Measurements from ENCODE around the gene PCSK5.

The PCSK5 gene

GRCh38 chr9:75903785-75904360, 13.4 kb downstream of the PCSK5 start:
- Histone ChIP-seq H3K4me3 (ENCODE audit: low read length) (no peak overlapping the region), H3K9me3 (ENCODE audit: control insufficient read depth, insufficient read depth, low read length) (no peaks in the 10 kb centered on the region), H3K27me3 (ENCODE audit: control insufficient read depth, insufficient read depth, low read length) (no peaks in the 10 kb centered on the region), H3K4me1 (ENCODE audit: control insufficient read depth, insufficient read depth, low read length) (no peaks in the 10 kb centered on the region; the same call in 1 of the 2 replicates), H3K36me3 (ENCODE audit: control insufficient read depth, insufficient read depth, low read length) (no peaks in the 10 kb centered on the region), H3K27ac (ENCODE audit: low read length) (no peak overlapping the region)
- DNase-seq (ENCODE audit: low read depth, low spot score), result no peak
- no CpG with 5 or more reads among the region's 5 CpGs for WGBS (ENCODE audit: insufficient coverage, insufficient read length)

- Histone ChIP-seq H3K4me1 (ENCODE audit: control insufficient read depth, insufficient read depth, low read length) (no peaks in the 10 kb centered on the region; the same call in 1 of the 2 replicates), H3K27me3 (ENCODE audit: control insufficient read depth, insufficient read depth, low read length) (no peaks in the 10 kb centered on the region), H3K9me3 (ENCODE audit: control insufficient read depth, insufficient read depth, low read length) (no peaks in the 10 kb centered on the region), H3K4me3 (ENCODE audit: low read length) (no peak overlapping the region), H3K36me3 (ENCODE audit: control insufficient read depth, insufficient read depth, low read length) (no peaks in the 10 kb centered on the region), H3K27ac (ENCODE audit: low read length) (no peak overlapping the region)
- DNase-seq (ENCODE audit: low read depth, low spot score), result no peak
These were observed 13.9 kb downstream of the PCSK5 start for GRCh38 chr9:75904364-75904763.

- no CpG with 5 or more reads among the region's 1 CpG for WGBS (ENCODE audit: insufficient coverage, insufficient read length)
- Histone ChIP-seq H3K9me3 (ENCODE audit: control insufficient read depth, insufficient read depth, low read length) (no peaks in the 10 kb centered on the region), H3K4me3 (ENCODE audit: low read length) (no peak overlapping the region), H3K36me3 (ENCODE audit: control insufficient read depth, insufficient read depth, low read length) (no peaks in the 10 kb centered on the region), H3K4me1 (ENCODE audit: control insufficient read depth, insufficient read depth, low read length) (peaks cover 2% of the 10 kb centered on the region), H3K27ac (ENCODE audit: low read length) (no peak overlapping the region), H3K27me3 (ENCODE audit: control insufficient read depth, insufficient read depth, low read length) (no peaks in the 10 kb centered on the region)
- DNase-seq (ENCODE audit: low read depth, low spot score), result no peak
These were observed 16.1 kb downstream of the PCSK5 start for GRCh38 chr9:75906531-75906930.

- DNase-seq (ENCODE audit: low read depth, low spot score), result no peak
- no peaks in the 10 kb centered on the region for H3K27me3 ChIP-seq (ENCODE audit: control insufficient read depth, insufficient read depth, low read length)
- H3K4me3 ChIP-seq (ENCODE audit: low read length), result no peak overlapping the region
- no peaks in the 10 kb centered on the region for H3K36me3 ChIP-seq (ENCODE audit: control insufficient read depth, insufficient read depth, low read length)
- no peaks in the 10 kb centered on the region for H3K9me3 ChIP-seq (ENCODE audit: control insufficient read depth, insufficient read depth, low read length)
- peaks cover 4% of the 10 kb centered on the region for H3K4me1 ChIP-seq (ENCODE audit: control insufficient read depth, insufficient read depth, low read length)
- WGBS (ENCODE audit: insufficient coverage, insufficient read length), result no CpG with 5 or more reads among the region's 3 CpGs
- H3K27ac ChIP-seq (ENCODE audit: low read length), result no peak overlapping the region
These were observed 16.9 kb downstream of the PCSK5 start for GRCh38 chr9:75907329-75907728.

- Histone ChIP-seq H3K4me3 (ENCODE audit: low read length) (no peak overlapping the region), H3K27ac (ENCODE audit: low read length) (no peak overlapping the region)
- WGBS (ENCODE audit: insufficient coverage, insufficient read length), result no CpG with 5 or more reads among the region's 1 CpG
These were observed 17.4 kb downstream of the PCSK5 start for GRCh38 chr9:75907923-75908322.

GRCh38 chr9:75909776-75910175, 19.3 kb downstream of the PCSK5 start:
- no peaks in the 10 kb centered on the region for H3K36me3 ChIP-seq (ENCODE audit: control insufficient read depth, insufficient read depth, low read length)

More at GRCh38 chr9:75907923-75908322, 17.4 kb downstream of the PCSK5 start:
- DNase-seq (ENCODE audit: low read depth, low spot score), result no peak
- Histone ChIP-seq H3K36me3 (ENCODE audit: control insufficient read depth, insufficient read depth, low read length) (no peaks in the 10 kb centered on the region), H3K4me1 (ENCODE audit: control insufficient read depth, insufficient read depth, low read length) (peaks cover 6% of the 10 kb centered on the region), H3K27me3 (ENCODE audit: control insufficient read depth, insufficient read depth, low read length) (no peaks in the 10 kb centered on the region), H3K9me3 (ENCODE audit: control insufficient read depth, insufficient read depth, low read length) (no peaks in the 10 kb centered on the region)

GRCh38 chr9:75910731-75911130, 20.3 kb downstream of the PCSK5 start:
- Histone ChIP-seq H3K9me3 (ENCODE audit: control insufficient read depth, insufficient read depth, low read length) (no peaks in the 10 kb centered on the region), H3K4me3 (ENCODE audit: low read length) (no peak overlapping the region), H3K27ac (ENCODE audit: low read length) (no peak overlapping the region), H3K4me1 (ENCODE audit: control insufficient read depth, insufficient read depth, low read length) (peaks cover 8% of the 10 kb centered on the region), H3K36me3 (ENCODE audit: control insufficient read depth, insufficient read depth, low read length) (no peaks in the 10 kb centered on the region), H3K27me3 (ENCODE audit: control insufficient read depth, insufficient read depth, low read length) (no peaks in the 10 kb centered on the region)
- WGBS (ENCODE audit: insufficient coverage, insufficient read length), result no CpG with 5 or more reads among the region's 4 CpGs
- no peak for DNase-seq (ENCODE audit: low read depth, low spot score)

More at GRCh38 chr9:75909776-75910175, 19.3 kb downstream of the PCSK5 start:
- H3K27me3 ChIP-seq (ENCODE audit: control insufficient read depth, insufficient read depth, low read length), result no peaks in the 10 kb centered on the region
- peaks cover 6% of the 10 kb centered on the region for H3K4me1 ChIP-seq (ENCODE audit: control insufficient read depth, insufficient read depth, low read length)
- no peak for DNase-seq (ENCODE audit: low read depth, low spot score)
- no peak overlapping the region for H3K4me3 ChIP-seq (ENCODE audit: low read length)
- WGBS (ENCODE audit: insufficient coverage, insufficient read length), result no CpG with 5 or more reads among the region's 5 CpGs
- no peak overlapping the region for H3K27ac ChIP-seq (ENCODE audit: low read length)
- H3K9me3 ChIP-seq (ENCODE audit: control insufficient read depth, insufficient read depth, low read length), result no peaks in the 10 kb centered on the region

GRCh38 chr9:75911390-75911789, 20.9 kb downstream of the PCSK5 start:
- Histone ChIP-seq H3K4me1 (ENCODE audit: control insufficient read depth, insufficient read depth, low read length) (peaks cover 8% of the 10 kb centered on the region), H3K27me3 (ENCODE audit: control insufficient read depth, insufficient read depth, low read length) (no peaks in the 10 kb centered on the region), H3K36me3 (ENCODE audit: control insufficient read depth, insufficient read depth, low read length) (no peaks in the 10 kb centered on the region), H3K4me3 (ENCODE audit: low read length) (no peak overlapping the region), H3K27ac (ENCODE audit: low read length) (no peak overlapping the region), H3K9me3 (ENCODE audit: control insufficient read depth, insufficient read depth, low read length) (no peaks in the 10 kb centered on the region)
- no peak for DNase-seq (ENCODE audit: low read depth, low spot score)
- no CpG with 5 or more reads among the region's 3 CpGs for WGBS (ENCODE audit: insufficient coverage, insufficient read length)

GRCh38 chr9:75912951-75913350, 22.5 kb downstream of the PCSK5 start:
- no peak for DNase-seq (ENCODE audit: low read depth, low spot score)
- no peak overlapping the region for H3K4me3 ChIP-seq (ENCODE audit: low read length)
- H3K27me3 ChIP-seq (ENCODE audit: control insufficient read depth, insufficient read depth, low read length), result no peaks in the 10 kb centered on the region
- peaks cover 8% of the 10 kb centered on the region for H3K4me1 ChIP-seq (ENCODE audit: control insufficient read depth, insufficient read depth, low read length)
- no peaks in the 10 kb centered on the region for H3K36me3 ChIP-seq (ENCODE audit: control insufficient read depth, insufficient read depth, low read length)
- H3K9me3 ChIP-seq (ENCODE audit: control insufficient read depth, insufficient read depth, low read length), result no peaks in the 10 kb centered on the region
- no CpG with 5 or more reads among the region's 3 CpGs for WGBS (ENCODE audit: insufficient coverage, insufficient read length)
- no peak overlapping the region for H3K27ac ChIP-seq (ENCODE audit: low read length)

- no peak overlapping the region for H3K27ac ChIP-seq (ENCODE audit: low read length)
- H3K27me3 ChIP-seq (ENCODE audit: control insufficient read depth, insufficient read depth, low read length), result no peaks in the 10 kb centered on the region
- DNase-seq (ENCODE audit: low read depth, low spot score), result no peak
- WGBS (ENCODE audit: insufficient coverage, insufficient read length), result no CpG with 5 or more reads among the region's 4 CpGs
- H3K4me1 ChIP-seq (ENCODE audit: control insufficient read depth, insufficient read depth, low read length), result peaks cover 8% of the 10 kb centered on the region
- no peaks in the 10 kb centered on the region for H3K9me3 ChIP-seq (ENCODE audit: control insufficient read depth, insufficient read depth, low read length)
- H3K36me3 ChIP-seq (ENCODE audit: control insufficient read depth, insufficient read depth, low read length), result no peaks in the 10 kb centered on the region
- no peak overlapping the region for H3K4me3 ChIP-seq (ENCODE audit: low read length)
These were observed 23.5 kb downstream of the PCSK5 start for GRCh38 chr9:75914002-75914401.

- DNase-seq (ENCODE audit: low read depth, low spot score), result no peak
- no CpG with 5 or more reads among the region's 4 CpGs for WGBS (ENCODE audit: insufficient coverage, insufficient read length)
- peaks cover 6% of the 10 kb centered on the region for H3K4me1 ChIP-seq (ENCODE audit: control insufficient read depth, insufficient read depth, low read length)
These were observed 24.5 kb downstream of the PCSK5 start for GRCh38 chr9:75914883-75915452.

More at GRCh38 chr9:75914883-75915452, 24.5 kb downstream of the PCSK5 start:
- Histone ChIP-seq H3K27ac (ENCODE audit: low read length) (no peak overlapping the region), H3K9me3 (ENCODE audit: control insufficient read depth, insufficient read depth, low read length) (no peaks in the 10 kb centered on the region), H3K4me3 (ENCODE audit: low read length) (no peak overlapping the region), H3K27me3 (ENCODE audit: control insufficient read depth, insufficient read depth, low read length) (no peaks in the 10 kb centered on the region), H3K36me3 (ENCODE audit: control insufficient read depth, insufficient read depth, low read length) (no peaks in the 10 kb centered on the region)

Data from iPS DF 6.9 (cell line).